HG03439 (cell line): Measurements from ENCODE around the gene LAMA4.

Experiments
- ATAC-seq: cut with Tn5 transposase; IDR thresholded peaks from one replicate; pipeline ENCODE4 v1.9.1; 2021; ENCODE audit warnings: mild to moderate bottlenecking, moderate library complexity; ENCODE audit not compliant: unreplicated experiment

LAMA4 gene

DNA sequence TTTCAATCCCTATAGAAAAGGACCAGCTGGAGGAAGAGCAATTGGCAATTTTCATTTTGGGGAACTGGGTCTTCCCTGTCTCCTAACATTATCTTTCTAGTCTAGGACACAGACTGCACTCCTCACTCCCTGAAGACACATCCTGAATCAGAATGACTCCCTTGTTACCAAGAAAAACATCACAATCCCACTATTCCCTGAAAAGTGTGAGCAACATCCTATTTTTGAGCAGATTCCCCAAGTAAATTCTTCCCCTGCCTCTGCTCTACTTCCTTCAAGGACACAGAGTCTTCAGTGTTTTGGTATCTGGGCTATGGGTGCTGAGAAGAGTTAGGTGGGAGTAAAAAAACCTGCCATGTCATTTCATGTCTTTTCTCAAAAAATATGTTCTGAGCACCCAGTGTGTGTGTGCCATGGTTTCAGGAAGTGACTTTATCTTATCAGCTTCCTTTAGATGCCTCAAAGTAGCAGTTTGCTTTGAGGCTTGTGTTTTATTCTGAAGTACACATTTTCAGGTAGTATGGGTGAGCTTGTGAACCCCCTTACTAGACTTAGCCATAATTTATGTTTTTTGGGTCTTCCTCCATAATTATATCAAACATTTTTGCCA is 12.4 kb downstream of the LAMA4 start:
- no peak for ATAC-seq

DNA sequence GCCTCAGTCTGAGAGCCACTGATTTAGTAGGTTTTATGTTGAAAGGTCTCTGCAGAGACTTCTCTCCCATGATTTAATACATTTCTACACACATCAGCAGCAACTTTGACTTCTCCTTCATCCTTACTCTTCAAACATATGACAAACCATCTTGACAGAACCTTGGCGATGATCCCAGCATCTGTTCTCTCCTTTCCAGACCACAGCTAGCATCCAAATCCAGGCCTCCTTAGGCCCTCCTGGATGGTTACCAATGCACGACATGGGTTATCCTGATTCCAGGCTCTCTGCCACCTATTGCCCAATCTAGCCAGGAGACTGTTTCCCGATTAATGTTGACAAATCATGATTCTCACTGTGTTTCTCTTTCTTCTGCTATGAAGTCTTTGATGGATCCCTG is 16.8 kb downstream of the LAMA4 start:
- no peak for ATAC-seq

DNA sequence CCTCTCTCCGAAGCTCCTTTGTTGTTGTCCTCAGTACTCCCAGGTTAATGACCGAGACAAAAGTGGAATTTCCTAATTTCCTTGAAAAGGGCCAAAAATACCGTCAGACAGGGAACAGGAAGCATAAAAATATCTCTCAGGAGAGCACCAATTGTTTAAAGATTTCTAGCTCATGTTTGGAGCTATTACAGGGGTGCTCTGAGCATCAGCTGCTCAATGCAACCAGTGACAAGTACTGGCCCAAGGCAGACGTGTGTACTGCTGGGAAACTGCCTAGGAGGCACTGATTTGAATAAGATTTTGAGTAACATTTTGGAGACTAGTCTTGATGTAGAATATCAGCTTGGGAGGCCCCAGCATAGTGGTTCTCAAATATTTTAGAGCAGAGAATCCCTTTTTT is 17.3 kb downstream of the LAMA4 start:
- ATAC-seq: no peak

DNA sequence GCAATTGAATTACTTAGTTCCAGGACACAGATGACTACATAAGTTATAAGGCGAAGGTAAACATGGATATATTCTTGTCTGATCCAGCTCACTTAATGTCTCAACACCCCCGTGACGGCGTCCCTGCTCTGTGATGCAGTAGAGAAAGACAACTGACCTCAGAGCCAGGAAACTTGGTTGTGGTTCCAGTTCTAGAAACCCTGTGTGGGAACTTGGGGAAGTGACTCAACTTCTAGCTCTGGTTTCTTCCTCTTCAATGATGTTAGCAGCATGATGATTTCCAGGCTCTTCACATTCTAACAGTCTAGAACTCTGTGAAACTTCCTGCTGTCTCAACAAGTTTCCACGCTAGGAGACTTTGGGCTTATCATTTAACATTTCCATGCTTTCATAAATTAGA is 18.4 kb downstream of the LAMA4 start:
- ATAC-seq: no peak

DNA sequence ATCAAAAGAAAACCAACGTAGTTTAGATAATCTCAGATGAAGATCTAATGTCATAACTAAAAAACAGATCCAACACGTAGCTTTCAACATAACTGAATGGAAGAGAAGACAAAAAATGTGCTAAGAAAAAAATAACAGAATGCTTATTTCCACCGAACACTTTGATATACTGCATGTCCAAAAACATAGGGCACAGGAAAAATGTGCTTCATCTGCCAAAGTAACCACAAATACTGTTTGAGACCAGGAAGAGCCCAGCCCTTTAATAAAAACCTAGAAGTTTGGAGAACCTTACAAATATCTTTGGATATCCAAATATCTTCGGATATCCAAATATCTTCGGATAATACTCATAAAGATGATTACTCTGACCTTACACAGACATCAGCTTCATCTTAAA is 19.8 kb downstream of the LAMA4 start:
- no peak for ATAC-seq

DNA sequence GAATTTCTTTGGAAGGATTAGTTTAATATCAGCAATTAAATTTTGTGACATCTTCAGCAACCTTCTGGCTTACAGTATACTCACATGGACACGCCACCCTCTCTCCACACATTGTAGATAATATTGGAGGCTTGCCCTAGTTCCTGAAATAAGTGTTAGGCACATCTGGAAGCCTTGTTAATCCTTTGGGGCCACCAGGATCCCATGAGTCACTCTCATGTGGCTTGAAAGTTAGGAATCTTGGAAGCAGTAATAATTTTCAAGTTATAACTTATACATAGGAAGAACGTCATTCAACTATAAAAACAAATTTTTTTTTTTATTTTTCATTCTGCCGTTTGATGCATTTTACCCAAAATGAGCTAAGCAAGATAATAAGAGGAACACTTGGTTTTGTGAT is 20.5 kb downstream of the LAMA4 start:
- ATAC-seq: no peak

DNA sequence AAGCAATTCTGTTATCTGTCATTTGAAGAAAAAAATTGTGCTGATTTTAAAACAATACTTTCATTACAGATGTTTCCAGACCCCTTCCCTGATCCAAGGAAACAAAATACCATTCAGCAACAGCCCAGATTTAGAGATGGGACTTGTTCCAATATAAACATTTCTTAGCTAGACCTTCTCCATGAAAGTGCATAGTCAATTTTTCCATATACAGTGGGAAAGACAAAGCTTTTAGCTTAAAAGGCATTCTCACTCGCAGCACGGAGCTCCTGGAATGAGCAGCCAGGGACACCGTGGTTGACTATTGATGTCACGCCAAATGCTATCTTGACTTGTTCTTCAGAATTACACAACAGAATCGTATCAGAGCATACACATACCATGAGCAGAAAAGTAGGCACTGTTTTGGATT is 21.5 kb downstream of the LAMA4 start:
- ATAC-seq: no peak

DNA sequence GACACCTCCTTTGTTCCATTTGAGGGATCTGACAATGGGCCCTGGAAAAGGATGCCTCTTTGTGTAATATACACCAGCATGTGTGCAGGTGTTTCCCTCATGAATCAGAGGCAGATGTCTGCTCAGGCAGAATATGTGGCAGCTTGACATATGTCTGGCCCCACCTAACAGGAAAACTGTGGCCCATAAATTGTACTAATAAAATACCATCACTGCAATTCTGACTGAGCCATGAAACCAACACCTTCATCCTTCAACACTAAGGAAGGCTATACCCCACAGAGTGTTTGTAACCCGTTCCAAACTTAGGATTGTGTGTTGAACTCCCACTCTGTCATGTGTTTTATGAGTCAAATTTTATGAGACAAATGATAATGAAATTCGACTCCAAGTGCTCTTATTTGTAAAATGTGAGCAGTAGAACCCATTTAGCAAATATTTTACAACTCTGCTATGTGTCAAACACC is 22.7 kb downstream of the LAMA4 start:
- ATAC-seq: no peak

DNA sequence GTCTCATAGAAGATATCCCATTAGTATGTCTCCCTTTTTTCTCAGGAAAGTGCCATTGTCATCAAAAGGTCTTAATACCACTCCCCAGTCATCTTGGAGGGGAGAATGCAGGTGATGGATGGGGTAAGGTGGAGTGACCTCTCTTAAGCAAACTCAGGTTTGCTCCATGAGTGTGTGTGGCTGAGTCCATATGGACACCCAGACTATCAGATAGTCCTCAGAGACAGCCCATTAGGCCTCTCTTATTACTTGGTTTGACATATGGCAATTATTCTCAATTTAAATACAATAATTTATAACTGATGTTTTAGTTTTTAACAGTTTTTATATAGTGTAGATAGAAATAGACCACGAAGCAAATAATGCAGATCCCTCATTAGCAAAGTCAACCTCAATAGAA is 23.2 kb downstream of the LAMA4 start:
- no peak for ATAC-seq

DNA sequence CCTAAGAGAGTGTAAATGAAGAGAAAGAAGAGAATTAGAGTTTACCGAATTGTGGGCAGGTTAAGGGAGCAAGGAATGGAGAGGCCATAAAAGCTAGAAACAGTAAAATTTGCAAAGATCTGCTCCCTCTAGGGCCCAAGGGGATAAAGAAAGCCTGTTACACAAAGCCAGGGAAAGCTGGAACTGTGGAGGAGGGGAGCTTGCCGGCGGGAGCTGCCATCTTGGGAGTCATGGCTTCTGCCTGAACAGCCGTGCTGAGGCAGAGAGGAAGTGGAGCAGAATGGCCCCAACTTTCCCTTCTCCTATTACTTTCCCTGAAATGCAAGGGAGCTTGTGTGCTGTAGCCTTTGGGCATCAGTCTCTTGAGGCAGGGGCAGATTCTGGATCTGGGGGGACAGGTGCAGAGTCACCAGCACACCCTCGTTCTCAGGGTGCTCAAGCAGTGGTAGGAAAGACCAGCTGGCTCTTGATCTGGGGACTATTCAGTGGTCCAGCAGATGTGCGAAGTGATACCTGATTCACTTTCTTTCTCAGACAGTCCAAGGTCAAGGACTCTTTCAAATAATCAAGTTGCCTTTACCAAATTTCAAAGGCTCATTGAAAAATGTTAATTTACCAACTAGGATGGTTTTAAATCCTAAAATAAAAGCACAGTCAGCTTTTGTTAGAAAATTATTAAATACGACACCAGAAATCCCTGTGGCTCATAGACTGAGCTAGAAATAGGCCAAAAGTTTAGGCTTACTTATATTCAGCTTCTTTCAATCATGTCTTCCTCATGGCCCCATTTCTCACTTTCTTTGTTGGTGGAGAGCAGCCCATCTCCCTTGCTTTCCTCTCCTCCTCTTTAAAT is 25.7 kb downstream of the LAMA4 start:
- ATAC-seq: no peak

DNA sequence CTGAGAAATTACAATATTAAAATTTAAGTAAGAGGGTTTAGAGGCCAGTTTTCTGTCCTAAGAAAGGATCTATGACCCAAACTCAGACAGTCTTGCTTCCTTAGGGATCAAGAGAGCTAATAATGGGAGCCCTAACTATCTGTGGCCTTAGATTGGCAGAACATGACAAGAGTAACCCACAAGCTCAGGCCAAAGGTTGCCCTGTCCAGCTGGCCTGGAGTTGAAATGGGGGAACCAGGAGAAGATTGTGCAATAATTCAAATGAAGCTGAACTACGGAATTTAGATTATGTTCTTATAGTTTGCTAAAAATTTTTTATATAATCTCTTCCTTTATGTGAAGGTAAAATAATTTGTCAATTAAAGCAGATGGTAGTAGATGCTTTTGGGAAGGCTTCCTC is 26.4 kb downstream of the LAMA4 start:
- ATAC-seq: no peak

DNA sequence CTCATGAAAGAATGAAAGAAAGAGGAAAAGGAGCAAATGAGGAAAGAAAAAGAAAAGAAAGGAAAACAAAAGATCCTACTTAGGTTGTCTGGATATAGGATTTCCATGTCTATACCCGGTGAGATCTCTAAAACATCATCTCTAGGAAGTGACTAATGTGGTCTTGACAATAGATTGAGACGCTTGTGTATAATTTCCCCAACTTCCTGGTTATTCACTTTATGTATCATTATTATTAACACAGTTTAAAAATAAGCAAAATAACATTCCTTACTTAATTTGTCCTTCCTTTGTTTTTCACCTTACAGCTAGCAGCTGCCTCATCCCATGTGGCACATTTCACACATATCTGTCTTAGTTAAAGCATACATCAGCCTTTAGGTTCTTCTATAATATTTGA is 27.0 kb downstream of the LAMA4 start:
- ATAC-seq: no peak

DNA sequence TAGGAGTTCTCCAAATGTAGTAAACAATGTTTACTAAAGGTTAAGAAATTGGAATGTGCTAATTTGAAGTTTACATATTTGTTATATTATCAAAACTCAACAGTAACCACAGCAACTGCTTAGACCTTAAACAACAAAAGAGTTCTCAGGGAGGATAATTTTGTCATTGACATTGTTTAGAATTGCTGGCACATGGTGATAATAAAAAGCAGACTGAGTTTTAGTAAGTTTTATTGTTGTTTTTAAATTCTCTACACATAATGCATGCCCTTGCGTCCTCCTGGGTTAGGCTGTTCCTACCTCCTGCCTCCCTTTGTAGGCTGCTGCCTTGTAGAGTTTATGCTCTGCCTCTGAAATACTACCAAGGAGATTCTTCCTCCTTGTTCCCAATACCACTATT is 28.7 kb downstream of the LAMA4 start:
- no peak for ATAC-seq

DNA sequence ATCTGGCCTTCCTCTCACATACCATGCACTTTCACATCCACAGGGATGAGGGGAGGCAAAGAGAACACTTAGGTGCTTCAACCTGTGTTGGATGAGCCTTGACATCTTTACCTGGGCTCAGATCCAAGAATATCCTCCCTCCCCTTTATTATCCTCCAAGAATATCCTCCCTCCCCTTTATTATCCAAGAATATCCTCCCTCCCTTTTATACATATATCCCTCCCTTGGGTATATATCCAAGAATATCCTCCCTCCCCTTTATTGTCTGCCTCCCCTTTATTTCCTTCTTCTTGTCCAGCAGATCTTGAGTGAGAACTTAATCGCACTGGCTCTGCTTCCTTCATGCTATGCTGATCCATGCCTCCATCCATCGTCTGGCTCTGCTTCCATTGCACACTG is 30.3 kb downstream of the LAMA4 start:
- no peak for ATAC-seq

DNA sequence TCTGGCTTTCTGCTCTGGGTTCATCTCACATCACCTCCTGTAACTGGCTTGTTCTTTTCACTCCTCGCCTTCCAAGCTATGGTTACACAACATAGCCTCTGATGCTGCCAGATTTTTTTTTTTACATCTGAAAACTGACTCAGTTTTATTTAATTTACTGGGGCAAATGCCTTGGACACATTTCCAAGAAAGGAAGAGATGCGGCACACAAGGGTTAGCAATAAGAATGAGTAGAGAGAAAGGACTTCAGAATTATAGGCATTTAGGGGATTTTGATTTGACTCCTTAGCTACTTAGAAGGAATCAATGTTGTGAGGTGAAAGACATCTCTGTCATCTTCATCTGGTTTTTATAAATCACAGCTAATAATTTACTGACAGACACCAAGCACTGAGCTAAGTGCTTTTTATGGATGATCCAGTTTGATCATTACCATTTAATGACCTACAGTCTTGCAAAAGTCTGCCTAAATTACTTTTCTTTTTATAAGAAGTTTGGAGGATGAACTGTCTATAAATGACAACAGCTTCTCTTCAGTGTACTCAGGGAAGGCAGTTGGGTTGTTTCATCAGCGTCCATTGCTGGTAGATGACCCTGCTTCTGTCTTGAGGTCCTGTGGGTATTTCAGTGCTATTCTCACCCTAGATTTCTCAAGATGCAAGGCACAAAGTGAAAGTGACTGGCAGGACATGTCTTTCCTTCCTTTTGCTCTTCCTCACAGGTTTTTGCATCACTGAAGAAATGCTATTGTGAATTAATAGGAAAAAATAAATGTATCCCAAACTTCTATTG is 31.1 kb downstream of the LAMA4 start:
- no peak for ATAC-seq

DNA sequence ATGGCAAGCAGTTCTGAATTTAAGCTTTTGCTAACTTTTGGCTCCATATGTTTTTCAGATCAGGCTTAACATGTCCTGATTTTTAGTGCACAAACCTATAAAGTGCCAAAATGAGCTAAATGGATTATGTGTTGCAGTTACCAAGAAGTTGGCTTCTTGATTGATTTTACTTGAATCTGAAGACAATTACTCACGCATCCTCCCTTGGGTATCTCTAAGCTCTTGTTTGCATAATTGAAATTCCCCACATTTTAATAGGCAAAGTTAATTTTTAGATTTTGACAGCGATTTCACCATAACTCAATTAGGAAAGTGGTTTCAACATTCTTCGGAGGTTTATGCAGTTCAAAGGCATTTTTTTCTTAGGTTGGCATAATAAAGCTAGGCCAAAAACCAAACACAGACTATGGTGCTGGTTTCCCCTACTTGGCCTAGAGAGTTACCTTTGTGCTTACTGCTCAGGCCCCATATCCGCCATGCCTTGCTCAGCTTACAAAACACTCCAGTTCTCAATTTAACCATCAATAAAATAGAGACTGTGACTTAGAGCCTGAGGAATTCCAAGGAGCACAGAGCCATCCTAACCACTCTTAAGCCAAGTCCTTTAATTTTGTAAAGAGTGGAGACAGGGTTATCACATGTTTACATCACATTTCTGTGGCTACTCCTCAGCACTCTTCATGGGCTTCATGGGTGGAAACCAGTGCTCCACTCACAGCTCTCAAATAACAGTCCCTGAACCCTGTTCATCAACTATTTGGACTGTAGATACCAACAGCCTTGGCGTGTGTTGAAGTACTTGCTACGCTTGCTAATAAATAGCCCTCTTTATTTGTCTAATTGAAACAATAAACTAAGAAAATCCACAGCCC is 32.1 kb downstream of the LAMA4 start:
- no peak for ATAC-seq

DNA sequence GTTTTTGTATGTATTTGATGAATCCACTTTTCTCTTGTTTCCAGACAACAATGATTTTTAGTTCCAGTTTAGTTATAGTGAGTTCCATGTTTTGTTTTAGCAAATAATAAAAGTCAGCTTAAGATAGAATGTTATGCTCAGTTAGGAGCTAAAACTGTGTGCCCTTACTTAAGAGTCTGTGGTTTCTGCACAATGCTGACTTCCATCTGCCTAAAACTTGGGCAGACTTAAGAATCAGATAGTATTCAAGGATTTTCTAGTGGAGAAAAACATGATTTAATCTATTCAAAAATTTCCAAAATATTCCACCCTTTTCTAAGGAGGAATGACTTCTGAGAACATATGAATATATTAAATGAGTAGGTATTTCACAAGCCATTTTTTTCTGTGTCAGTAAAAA is 32.8 kb downstream of the LAMA4 start:
- ATAC-seq: no peak

DNA sequence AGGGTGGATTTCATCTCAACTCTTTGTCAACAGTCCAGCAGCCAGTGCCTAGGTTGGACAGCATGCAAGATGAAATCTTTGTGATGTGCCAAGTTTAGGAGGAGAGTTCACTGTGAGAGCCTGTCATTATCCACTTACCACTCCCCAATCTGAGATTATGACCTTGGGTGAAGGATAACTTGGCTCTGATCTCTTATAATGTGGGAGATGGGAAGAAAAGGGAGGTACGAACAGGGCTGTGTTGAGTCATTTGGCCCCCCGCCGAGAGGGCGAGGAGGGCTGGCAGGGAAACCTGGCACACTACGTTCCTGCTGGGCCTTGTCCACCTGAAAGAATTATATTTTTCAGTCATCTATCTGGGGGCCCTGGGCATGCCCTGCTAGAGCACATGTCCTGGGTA is 35.8 kb downstream of the LAMA4 start:
- ATAC-seq: no peak

DNA sequence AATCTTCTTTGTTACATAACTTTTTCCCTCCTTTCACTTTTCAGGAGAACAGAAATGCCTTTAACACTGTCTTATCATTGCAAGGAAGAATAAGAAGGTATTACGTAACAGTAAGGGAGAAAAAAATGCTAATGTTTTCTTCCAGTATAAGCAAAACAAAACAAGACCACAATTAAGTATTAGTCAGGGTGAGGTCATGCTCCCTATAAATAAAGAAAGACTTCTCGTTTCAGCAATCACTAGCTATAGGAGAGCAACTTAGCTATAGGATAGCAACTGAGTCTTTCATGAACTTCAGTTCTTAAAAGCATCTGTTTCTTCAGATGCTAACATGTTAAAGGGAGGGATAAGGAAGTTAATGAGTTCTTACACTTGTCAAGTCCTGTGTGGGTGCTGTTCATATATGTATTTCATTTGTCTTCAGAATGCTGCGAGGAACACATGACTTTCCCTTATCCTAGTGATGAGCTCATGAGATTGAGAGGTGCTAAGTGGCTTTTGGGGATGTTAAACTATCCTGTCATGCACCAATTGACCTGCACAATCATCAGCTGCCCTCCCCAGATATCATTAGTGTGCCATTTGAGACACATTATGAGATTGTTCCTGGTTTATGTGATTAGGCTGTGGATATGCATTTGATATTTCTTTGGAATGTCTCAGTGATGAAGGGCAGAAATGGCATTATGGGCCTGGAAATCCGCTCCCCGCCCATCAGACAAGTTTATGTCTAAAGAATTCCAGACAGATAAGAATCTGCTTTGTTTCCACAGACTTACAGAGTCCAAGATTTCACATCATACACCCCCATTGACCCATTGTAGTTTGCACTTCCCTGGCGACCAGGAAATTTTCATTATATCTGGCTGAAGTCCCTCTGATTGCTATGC is 37.5 kb downstream of the LAMA4 start:
- ATAC-seq: no peak
